Muscle layer of colon (tissue), 2 donors: ENCODE results near the gene PRRC2A.

Experiments used
- H3K27ac ChIP-seq: one replicate; pipeline ENCODE4 v1.7.0; 2013; ENCODE audit warnings: low read depth, mild to moderate bottlenecking, low read length, moderate library complexity
- H3K27me3 ChIP-seq, 2 donors: one replicate each; pipeline ENCODE4 v1.7.0; 2013; ENCODE audit warnings: low read length in 2 of 2, mild to moderate bottlenecking in 2 of 2; ENCODE audit not compliant: insufficient read depth in 2 of 2, control insufficient read depth in 1 of 2
- H3K36me3 ChIP-seq: one replicate; pipeline ENCODE4 v1.7.0; 2013; ENCODE audit warnings: mild to moderate bottlenecking, low read length; ENCODE audit not compliant: insufficient read depth
- H3K4me1 ChIP-seq: one replicate; pipeline ENCODE4 v1.7.0; 2013; ENCODE audit warnings: mild to moderate bottlenecking, low read length; ENCODE audit not compliant: insufficient read depth
- H3K4me3 ChIP-seq, 2 donors: one replicate each; pipeline ENCODE4 v1.7.0; 2013; ENCODE audit warnings: low read length in 2 of 2, low read depth in 1 of 2, mild to moderate bottlenecking in 1 of 2, moderate library complexity in 1 of 2
- H3K9ac ChIP-seq: one replicate; pipeline ENCODE4 v1.7.0; 2013; ENCODE audit warnings: low read length
- H3K9me3 ChIP-seq: one replicate; pipeline ENCODE4 v1.7.0; 2013; ENCODE audit warnings: mild to moderate bottlenecking, low read length
- donor health status: abdominal sarcoma.
- donor health status: Adenocarcinoma of cecum.

Gene PRRC2A

GRCh38 chr6:31620586-31621319 is at the start of gene PRRC2A:
Gene PRRC2A (plus strand): TSS chr6:31620715. CDS start chr6:31622790, 2,075 bp downstream.
- H3K4me3 ChIP-seq = peak within 1 kb of the TSS; percentile 60 to 89
- peak within 1 kb of the TSS; percentile 99 for H3K9ac ChIP-seq
- H3K27ac ChIP-seq = peak within 1 kb of the TSS; percentile 94
- peaks cover 18% of the 10 kb centered on the region for H3K4me1 ChIP-seq
- H3K36me3 ChIP-seq = peaks cover 26% of the 10 kb centered on the region
- no peaks in the 10 kb centered on the region for H3K9me3 ChIP-seq
- H3K27me3 ChIP-seq = no peaks in the 10 kb centered on the region

DNA sequence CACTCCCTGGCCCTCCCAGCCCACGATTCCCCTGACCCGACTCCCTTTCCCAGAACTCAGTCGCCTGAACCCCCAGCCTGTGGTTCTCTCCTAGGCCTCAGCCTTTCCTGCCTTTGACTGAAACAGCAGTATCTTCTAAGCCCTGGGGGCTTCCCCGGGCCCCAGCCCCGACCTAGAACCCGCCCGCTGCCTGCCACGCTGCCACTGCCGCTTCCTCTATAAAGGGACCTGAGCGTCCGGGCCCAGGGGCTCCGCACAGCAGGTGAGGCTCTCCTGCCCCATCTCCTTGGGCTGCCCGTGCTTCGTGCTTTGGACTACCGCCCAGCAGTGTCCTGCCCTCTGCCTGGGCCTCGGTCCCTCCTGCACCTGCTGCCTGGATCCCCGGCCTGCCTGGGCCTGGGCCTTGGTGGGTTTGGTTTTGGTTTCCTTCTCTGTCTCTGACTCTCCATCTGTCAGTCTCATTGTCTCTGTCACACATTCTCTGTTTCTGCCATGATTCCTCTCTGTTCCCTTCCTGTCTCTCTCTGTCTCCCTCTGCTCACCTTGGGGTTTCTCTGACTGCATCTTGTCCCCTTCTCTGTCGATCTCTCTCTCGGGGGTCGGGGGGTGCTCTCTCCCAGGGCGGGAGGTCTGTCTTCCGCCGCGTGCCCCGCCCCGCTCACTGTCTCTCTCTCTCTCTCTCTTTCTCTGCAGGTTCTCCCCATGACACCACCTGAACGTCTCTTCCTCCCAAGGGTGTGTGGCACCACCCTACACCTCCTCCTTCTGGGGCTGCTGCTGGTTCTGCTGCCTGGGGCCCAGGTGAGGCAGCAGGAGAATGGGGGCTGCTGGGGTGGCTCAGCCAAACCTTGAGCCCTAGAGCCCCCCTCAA is 48.2 kb upstream of the PRRC2A start, which contains the start of gene LTA:
Gene LTA (plus strand): TSS at position 249 of the 871 bp plus-strand sequence. CDS start 454 bp downstream, at position 703.
- Histone ChIP-seq H3K9ac (no peak within 1 kb of the TSS), H3K27ac (no peak within 1 kb of the TSS), H3K36me3 (no peaks in the 10 kb centered on the region), H3K9me3 (no peaks in the 10 kb centered on the region), H3K4me1 (peaks cover 6% of the 10 kb centered on the region), H3K27me3 (peaks cover 0 to 6% of the 10 kb centered on the region in 2 donors), H3K4me3 (no peak within 1 kb of the TSS)

DNA sequence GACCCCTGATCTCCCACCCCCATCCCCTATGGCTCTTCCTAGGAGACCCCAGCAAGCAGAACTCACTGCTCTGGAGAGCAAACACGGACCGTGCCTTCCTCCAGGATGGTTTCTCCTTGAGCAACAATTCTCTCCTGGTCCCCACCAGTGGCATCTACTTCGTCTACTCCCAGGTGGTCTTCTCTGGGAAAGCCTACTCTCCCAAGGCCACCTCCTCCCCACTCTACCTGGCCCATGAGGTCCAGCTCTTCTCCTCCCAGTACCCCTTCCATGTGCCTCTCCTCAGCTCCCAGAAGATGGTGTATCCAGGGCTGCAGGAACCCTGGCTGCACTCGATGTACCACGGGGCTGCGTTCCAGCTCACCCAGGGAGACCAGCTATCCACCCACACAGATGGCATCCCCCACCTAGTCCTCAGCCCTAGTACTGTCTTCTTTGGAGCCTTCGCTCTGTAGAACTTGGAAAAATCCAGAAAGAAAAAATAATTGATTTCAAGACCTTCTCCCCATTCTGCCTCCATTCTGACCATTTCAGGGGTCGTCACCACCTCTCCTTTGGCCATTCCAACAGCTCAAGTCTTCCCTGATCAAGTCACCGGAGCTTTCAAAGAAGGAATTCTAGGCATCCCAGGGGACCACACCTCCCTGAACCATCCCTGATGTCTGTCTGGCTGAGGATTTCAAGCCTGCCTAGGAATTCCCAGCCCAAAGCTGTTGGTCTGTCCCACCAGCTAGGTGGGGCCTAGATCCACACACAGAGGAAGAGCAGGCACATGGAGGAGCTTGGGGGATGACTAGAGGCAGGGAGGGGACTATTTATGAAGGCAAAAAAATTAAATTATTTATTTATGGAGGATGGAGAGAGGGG is 47.0 kb upstream of the PRRC2A start:
- Histone ChIP-seq H3K4me3 (no peak overlapping the region), H3K4me1 (peaks cover 6% of the 10 kb centered on the region), H3K27ac (no peak overlapping the region), H3K36me3 (no peaks in the 10 kb centered on the region), H3K9ac (no peak overlapping the region), H3K9me3 (no peaks in the 10 kb centered on the region), H3K27me3 (no peaks in the 10 kb centered on the region)

GRCh38 chr6:31574106-31575061 is 46.1 kb upstream of the PRRC2A start:
- H3K9me3 ChIP-seq = no peaks in the 10 kb centered on the region
- no peak overlapping the region for H3K9ac ChIP-seq
- no peak overlapping the region for H3K27ac ChIP-seq
- H3K27me3 ChIP-seq = no peaks in the 10 kb centered on the region
- H3K4me3 ChIP-seq = no peak overlapping the region
- H3K4me1 ChIP-seq = peaks cover 6% of the 10 kb centered on the region
- H3K36me3 ChIP-seq = no peaks in the 10 kb centered on the region

- peaks cover 8% of the 10 kb centered on the region for H3K4me1 ChIP-seq
- H3K27ac ChIP-seq = peak within 1 kb of the TSS; percentile 47
- peak within 1 kb of the TSS in 1 of 2 donors; percentile 47 for H3K4me3 ChIP-seq
- H3K36me3 ChIP-seq = no peaks in the 10 kb centered on the region
- H3K9me3 ChIP-seq = no peaks in the 10 kb centered on the region
- no peaks in the 10 kb centered on the region for H3K27me3 ChIP-seq
- peak within 1 kb of the TSS; percentile 28 for H3K9ac ChIP-seq
These were observed 45.1 kb upstream of the PRRC2A start, which contains the start of gene TNF for GRCh38 chr6:31575335-31575901. Gene TNF (plus strand): TSS chr6:31575565. CDS start chr6:31575742, 177 bp downstream.

GRCh38 chr6:31575952-31576685 is 44.4 kb upstream of the PRRC2A start:
- H3K4me3 ChIP-seq = peak overlapping the region in 1 of 2 donors; percentile 47
- no peaks in the 10 kb centered on the region for H3K9me3 ChIP-seq
- peaks cover 11% of the 10 kb centered on the region for H3K4me1 ChIP-seq
- peak overlapping the region; percentile 28 for H3K9ac ChIP-seq
- H3K36me3 ChIP-seq = no peaks in the 10 kb centered on the region
- H3K27me3 ChIP-seq = no peaks in the 10 kb centered on the region
- peak overlapping the region; percentile 47 for H3K27ac ChIP-seq

DNA sequence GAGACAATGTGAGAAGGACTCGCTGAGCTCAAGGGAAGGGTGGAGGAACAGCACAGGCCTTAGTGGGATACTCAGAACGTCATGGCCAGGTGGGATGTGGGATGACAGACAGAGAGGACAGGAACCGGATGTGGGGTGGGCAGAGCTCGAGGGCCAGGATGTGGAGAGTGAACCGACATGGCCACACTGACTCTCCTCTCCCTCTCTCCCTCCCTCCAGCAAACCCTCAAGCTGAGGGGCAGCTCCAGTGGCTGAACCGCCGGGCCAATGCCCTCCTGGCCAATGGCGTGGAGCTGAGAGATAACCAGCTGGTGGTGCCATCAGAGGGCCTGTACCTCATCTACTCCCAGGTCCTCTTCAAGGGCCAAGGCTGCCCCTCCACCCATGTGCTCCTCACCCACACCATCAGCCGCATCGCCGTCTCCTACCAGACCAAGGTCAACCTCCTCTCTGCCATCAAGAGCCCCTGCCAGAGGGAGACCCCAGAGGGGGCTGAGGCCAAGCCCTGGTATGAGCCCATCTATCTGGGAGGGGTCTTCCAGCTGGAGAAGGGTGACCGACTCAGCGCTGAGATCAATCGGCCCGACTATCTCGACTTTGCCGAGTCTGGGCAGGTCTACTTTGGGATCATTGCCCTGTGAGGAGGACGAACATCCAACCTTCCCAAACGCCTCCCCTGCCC is 43.5 kb upstream of the PRRC2A start:
- Histone ChIP-seq H3K9me3 (no peaks in the 10 kb centered on the region), H3K4me1 (peaks cover 16% of the 10 kb centered on the region), H3K9ac (no peak overlapping the region), H3K36me3 (no peaks in the 10 kb centered on the region), H3K27me3 (no peaks in the 10 kb centered on the region), H3K4me3 (no peak overlapping the region), H3K27ac (no peak overlapping the region)

DNA sequence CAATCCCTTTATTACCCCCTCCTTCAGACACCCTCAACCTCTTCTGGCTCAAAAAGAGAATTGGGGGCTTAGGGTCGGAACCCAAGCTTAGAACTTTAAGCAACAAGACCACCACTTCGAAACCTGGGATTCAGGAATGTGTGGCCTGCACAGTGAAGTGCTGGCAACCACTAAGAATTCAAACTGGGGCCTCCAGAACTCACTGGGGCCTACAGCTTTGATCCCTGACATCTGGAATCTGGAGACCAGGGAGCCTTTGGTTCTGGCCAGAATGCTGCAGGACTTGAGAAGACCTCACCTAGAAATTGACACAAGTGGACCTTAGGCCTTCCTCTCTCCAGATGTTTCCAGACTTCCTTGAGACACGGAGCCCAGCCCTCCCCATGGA is 42.9 kb upstream of the PRRC2A start:
- Histone ChIP-seq H3K4me1 (peaks cover 17% of the 10 kb centered on the region), H3K4me3 (no peak overlapping the region), H3K9ac (no peak overlapping the region), H3K27ac (no peak overlapping the region), H3K27me3 (no peaks in the 10 kb centered on the region), H3K9me3 (no peaks in the 10 kb centered on the region), H3K36me3 (no peaks in the 10 kb centered on the region)
